Bronchial epithelial cell (primary cell): ENCODE data around the gene LRP1B. TPM values are rescaled to one million over a fixed set of nuclear protein-coding genes. Genes with fewer than 3 reads are reported as not detected.
"Not testable (repeated sequence)": the region's sequence is repeated elsewhere in the genome, so short reads cannot be mapped to it uniquely, and the experiment has no call there.

ENCODE experiments used
- DNase-seq: peaks from one replicate; pipeline ENCODE4 v3.0.0-alpha.2; 2010; ENCODE audit warnings: low read depth
- FAIRE-seq: peaks from 2 replicates; lab custom pipeline; 2011; peaks lifted over from hg19 to GRCh38; lab: Jason Lieb, UNC
- H3K27me3 ChIP-seq: 2 replicates; pipeline ENCODE4 v1.5.1; 2011; ENCODE audit warnings: low read length; ENCODE audit not compliant: control insufficient read depth, insufficient read depth
- H3K36me3 ChIP-seq: 2 replicates; pipeline ENCODE4 v1.5.1; 2011; ENCODE audit warnings: low read length; ENCODE audit not compliant: control insufficient read depth, insufficient read depth
- H3K4me3 ChIP-seq: 2 replicates; pipeline ENCODE4 v1.5.1; 2011; ENCODE audit warnings: mild to moderate bottlenecking, low read depth, low read length, control low read depth
- CTCF ChIP-seq: IDR thresholded peaks from 2 replicates; pipeline ENCODE4 v1.5.1; 2011; ENCODE audit warnings: mild to moderate bottlenecking, moderate library complexity, low read length, control low read depth, inconsistent platforms; ENCODE audit not compliant: insufficient read depth, severe bottlenecking
- total RNA-seq: library from RNA; depleted of rRNA; stranded (reverse); fragments of >200 nt; gene quantifications from 2 replicates; pipeline ENCODE4 v1.2.1, GENCODE V29; 2014

The LRP1B gene
- total RNA-seq, 1 donor from 2014 or later, result under 0.01 TPM

GRCh38 chr2:140286377-140286776 lies 1844.4 kb downstream of the LRP1B start:
- no peak for DNase-seq
- FAIRE-seq, result no peak
- TF ChIP-seq CTCF, result no peak
- Histone ChIP-seq H3K27me3 (no peaks in the 10 kb centered on the region), H3K36me3 (no peaks in the 10 kb centered on the region), H3K4me3 (no peak overlapping the region)

GRCh38 chr2:140277344-140277743 lies 1853.5 kb downstream of the LRP1B start:
- DNase-seq, H3K4me3 ChIP-seq, H3K36me3 ChIP-seq, H3K27me3 ChIP-seq, FAIRE-seq: not testable (repeated sequence)

GRCh38 chr2:140276661-140277060 lies 1854.2 kb downstream of the LRP1B start:
- TF ChIP-seq CTCF, result no peak
- Histone ChIP-seq H3K4me3 (no peak overlapping the region), H3K36me3 (no peaks in the 10 kb centered on the region), H3K27me3 (no peaks in the 10 kb centered on the region)
- no peak for FAIRE-seq
- no peak for DNase-seq

GRCh38 chr2:140275427-140275826 lies 1855.4 kb downstream of the LRP1B start:
- peak; percentile 40 for DNase-seq
- no peak for FAIRE-seq

GRCh38 chr2:140274891-140275290 lies 1855.9 kb downstream of the LRP1B start:
- Histone ChIP-seq H3K4me3 (no peak overlapping the region), H3K36me3 (no peaks in the 10 kb centered on the region), H3K27me3 (no peaks in the 10 kb centered on the region)
- no peak for TF ChIP-seq CTCF
- no peak for DNase-seq
- FAIRE-seq, result no peak

More at GRCh38 chr2:140275427-140275826, 1855.4 kb downstream of the LRP1B start:
- no peak for TF ChIP-seq CTCF
- Histone ChIP-seq H3K4me3 (no peak overlapping the region), H3K36me3 (no peaks in the 10 kb centered on the region), H3K27me3 (no peaks in the 10 kb centered on the region)

GRCh38 chr2:140273958-140274357 lies 1856.9 kb downstream of the LRP1B start:
- FAIRE-seq (no peak), DNase-seq (no peak)
- TF ChIP-seq CTCF, result no peak
- Histone ChIP-seq H3K4me3 (no peak overlapping the region), H3K36me3 (no peaks in the 10 kb centered on the region), H3K27me3 (no peaks in the 10 kb centered on the region)
